Stromal cell of bone marrow (primary cell): ENCODE data around the gene CNBP.
"Not testable (repeated sequence)": the region's sequence is repeated elsewhere in the genome, so short reads cannot be mapped to it uniquely, and the experiment has no call there.

Experiments used
- DNase-seq: peaks from one replicate; pipeline ENCODE4 v3.0.0-alpha.2; 2012; ENCODE audit warnings: low read depth

The CNBP gene

DNA sequence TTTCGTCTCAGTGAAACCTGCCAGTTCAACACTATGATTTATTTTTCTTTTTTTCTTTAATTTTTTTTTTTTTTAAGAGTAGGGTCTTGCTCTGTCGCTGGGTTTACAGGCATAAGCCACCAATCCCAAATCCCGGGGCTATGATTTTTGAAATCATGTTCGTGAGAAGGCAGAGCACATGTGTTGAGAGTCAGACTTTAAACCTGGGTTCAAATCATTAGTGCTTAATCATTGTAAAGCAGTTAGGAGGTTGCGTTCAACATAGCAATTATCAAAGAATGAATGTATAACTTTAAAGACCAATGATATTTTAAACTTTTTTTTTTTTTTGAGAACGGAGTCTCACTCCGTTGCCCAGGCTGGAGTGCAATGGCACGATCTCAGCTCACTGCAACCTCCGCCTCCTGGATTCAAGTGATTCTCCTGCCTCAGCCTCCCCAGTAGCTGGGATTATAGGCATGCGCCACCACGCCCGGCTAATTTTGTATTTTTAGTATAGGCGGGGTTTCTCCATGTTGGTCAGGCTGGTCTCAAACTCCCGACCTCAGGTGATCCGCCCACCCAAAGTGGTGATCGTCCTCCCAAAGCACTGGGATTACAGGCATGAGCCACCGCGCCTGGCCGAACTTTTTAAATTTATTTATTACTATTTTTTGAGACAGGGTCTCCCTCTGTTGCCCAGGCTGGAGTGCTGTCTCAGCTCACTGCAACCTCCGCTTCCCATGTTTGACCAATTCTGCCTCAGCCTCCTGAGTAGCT lies 1.3 kb upstream of the CNBP start:
- DNase-seq, result not testable (repeated sequence)

DNA sequence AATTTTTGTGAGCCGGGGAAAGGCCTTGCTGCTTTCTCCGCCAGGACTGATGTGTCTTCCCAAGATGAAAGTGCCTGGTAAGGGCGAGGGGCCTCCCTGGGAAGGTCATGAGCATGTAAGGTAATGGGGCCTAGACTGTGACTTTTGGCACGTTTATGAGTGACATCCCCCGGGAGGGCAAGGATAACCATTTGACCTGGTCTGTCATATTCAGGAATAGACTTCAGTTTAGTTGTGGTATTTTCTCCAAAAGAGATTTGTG lies 631 bp upstream of the CNBP start:
- no peak for DNase-seq

DNA sequence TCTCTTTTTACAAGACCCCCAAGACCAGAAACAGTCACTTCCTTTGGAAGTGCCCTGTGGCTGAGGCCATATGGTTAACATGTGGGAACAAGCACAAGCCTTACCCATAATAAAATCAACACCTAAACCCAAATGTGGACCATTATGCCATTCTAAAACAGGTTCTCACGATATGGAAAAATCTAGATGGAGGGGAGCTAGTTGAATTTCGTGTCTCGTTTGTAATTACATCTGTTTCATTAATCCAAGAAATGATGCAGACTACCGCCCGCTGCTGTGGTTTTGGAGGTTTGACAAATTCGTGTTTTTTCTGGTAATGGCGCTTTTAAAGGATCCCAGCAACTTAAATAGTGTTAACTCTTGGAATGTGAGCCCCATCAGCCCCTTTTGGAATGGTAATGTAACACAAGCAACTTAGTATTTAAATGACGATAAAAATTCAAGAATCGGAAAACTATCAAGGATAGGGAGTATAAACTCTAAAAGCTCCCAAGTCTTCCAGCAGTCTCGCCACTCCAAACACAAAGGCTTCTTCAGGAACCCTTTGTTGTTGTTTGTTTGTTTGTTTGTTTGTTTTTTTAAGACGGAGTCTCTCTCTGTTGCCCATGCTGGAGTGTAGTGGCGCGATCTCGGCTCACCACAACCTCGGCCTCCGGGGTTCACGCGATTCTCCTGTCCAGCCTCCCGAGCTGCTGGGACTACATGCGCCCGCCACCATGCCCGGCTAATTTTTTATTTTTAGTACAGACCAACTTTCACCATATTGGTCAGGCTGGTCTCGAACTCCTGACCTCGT lies 1.1 kb downstream of the CNBP start:
- DNase-seq, result no peak

DNA sequence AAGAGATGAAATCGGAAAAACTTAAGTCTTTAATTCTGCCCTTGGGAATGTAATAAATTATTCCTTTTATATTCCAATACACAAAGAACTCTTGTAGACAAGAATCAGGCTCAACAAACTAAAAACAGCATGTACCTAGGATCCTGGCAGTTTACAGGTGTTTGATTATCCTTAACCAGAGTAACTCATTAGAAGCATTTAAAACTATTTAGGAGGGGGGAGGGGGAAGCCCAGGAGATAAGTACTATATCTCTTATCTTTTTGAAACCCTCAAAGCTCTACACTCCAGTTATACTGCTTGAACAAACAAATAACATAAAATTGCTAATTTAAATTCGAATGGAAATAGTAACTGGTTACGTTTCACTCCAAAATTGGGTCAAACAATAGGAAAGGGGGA lies 1.9 kb downstream of the CNBP start:
- no peak for DNase-seq

DNA sequence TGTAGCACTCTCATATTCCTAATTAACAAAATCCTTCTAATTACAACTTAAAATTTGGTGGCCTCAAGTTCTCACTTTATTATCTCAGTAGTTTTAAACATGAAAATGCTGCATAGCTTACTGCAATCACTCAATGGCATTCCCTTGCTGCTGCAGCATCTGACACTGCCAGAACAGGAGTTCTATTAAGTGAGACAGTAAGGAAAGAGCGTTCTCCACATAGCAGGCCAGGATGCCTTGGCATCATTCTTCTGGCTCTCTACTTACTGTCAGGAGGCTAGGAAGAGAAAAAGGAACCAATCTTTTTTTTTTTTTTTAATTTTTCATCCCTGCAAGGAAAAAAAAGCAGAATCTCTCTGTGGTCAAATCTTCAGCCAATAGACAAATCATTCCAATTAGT lies 3.2 kb downstream of the CNBP start:
- no peak for DNase-seq

DNA sequence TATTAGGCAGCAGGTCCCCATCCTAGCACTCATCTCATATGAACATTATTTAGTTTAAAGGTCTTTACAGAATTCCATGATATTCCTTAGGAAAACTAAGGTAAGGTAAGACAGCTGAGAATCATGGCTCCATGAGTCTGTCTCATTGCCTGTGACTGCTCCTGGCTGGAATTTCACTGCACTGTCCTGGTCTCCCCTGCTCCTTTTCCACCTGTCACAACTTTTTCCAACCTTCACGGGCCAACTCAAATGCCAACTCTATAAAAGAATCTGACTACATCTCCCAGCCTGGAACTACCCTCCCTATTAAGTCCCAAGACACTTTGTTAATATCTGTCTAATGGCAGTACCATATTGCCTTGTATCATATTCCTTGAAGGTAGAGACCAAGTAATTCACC lies 7.6 kb downstream of the CNBP start:
- DNase-seq, result no peak

DNA sequence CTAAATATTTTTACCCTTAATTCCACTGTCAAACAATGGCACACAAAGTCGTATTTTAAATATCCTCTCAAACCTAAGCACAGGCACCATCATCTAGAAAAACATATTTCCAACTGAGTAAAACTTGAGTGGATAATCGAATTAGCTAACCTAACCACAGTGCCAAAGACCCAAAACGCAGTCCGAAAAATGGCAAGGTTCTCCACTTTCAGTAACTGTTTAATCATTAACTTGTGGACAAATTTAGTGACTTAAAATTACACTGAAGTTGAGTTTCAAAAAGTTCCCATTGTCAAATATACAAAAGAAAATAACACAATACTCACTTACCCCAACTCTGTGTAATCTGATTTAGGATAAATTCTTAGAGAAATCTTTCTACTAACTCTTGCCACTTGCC lies 10.0 kb downstream of the CNBP start:
- DNase-seq, result no peak

DNA sequence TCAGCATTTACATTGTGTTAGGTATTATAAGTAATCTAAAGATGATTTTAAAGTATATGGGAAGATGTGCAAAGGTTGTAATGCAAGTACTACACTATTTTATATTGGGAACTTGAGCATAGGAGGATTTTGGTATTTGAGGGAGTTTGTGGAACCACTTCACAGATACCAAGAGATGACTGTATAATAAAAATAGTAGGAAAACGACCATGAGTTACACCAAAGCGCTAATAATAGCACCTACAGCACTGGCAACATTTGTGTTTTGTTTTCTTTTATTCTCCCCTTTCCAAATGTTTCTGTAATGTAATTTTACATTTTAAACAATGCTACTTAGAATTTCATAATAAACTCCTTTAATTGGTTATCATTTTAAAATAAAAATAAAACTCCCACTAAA lies 10.5 kb downstream of the CNBP start:
- DNase-seq, result no peak

DNA sequence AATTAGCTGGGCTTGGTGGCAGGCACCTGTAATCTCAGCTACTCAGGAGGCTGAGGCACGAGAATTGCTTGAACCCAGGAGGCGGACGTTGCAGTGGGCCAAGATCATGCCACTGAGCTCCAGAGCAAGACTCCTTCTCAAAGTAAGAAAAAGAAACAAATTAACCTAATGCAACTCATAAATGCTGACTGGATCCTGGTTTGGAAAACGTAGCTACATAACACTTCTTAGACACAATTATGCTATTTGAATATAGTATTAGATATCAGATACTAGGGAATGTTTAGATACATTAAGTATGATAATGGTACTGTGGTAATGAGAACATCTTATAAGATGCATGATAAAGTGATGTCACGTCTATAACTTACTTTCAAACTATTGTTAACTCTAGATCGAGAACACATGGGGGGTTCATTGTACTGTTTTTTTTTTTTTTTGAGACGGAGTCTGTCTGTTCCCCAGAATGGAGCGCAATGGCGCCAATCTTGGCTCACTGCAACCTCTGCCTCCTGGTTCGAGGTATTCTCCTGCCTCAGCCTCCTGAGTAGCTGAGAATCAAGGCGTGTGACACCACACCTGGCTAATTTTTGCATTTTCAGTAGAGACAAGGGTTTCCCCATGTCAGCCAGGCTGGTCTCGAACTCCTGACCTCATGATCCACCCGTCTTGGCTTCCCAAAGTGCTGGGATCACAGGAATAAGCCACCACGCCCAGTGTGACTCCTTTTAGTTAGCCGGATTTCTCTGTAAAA lies 16.9 kb downstream of the CNBP start:
- DNase-seq, result no peak

DNA sequence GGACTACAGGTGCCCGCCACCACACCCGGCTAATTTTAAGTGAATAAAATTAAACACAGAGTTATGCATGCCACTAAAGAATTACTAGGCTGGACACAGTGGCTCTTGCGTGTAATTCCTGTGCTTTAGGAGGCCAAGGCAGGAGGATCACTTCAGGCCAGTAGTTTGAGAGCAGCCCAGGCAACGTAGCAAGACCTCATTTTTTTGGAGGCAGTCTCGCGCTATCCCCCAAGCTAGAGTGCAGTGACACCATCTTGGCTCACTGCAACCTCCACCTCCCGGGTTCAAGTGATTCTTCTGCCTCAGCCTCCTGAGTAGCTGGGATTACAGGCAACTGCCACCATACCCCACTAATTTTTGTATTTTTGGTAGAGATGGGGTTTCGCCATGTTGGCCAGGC lies 18.1 kb downstream of the CNBP start:
- not testable (repeated sequence) for DNase-seq

DNA sequence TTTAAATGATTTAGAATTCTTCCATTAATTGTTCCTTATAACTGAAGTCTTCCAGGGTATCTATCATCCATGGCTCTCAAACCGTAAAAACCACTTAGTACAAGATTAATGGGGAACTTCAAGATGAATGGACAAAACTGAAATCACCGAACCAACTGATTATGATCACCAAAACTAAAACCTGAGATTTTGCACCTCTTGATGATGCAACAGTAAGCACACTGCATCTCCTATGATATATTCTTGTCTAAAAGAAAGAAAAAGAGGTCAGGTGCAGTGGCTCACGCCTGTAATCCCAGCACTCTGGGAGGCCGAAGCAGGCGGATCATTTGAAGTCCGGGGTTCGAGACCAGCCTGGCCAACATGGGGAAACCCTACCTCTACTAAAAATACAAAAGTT lies 19.2 kb downstream of the CNBP start:
- no peak for DNase-seq

DNA sequence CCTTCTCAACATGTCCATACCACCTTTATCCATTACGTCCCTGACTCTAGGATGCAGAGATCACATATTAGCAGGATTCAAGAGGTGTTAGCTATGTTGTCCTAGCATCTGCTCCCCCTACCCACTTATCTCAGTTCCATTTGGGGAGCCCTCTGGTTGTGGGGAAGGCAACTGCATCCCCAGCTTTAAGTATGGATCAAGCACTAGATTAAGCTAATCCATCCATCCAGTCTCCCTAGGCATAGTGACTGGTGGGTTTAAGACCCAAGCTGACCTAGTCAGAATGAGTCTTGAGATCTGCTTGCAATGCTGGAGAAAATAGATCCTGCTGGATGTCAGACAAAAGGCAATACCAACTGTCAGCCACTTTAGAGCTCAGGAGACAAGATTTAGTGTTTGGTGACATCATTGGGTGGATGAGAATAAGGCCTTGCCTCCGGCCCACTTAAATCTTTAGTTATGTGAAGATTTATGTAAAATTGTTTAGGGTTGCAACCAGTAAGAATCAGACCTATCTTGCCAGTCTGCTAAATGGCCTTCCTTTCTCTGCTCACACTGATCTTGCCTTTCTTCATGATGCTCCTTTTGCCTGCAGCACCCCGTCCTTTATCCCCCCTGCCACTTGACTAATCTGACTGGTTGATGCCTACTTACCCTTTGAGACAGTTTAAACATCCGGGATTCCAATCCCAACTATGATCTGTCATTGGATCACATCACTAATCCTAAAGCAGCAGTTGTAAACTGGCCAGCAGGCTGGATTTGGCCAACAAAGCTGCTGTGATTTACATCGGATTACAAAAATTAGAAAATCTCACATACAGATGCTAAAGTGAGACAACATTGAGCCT lies 20.7 kb downstream of the CNBP start:
- DNase-seq, result no peak

DNA sequence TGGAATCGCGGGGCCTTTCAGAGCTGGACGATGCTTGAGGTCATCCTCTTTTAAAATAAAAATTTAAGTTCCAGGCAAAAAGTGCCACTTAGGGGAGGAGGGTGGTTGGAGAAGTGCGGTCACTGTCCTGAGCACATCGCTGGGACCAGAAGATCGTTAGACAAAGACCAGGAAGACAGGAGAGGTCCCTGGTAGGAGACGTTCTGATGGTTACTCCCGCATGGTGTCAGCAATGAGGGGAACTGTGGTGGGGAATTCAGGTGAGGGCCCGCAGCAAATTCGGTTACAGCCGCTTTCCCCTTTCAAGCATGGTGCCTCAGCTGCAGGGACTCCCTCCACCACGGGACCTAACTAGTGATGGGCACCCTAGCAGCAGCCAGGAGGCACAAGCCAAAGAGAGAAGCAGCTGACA lies 21.8 kb downstream of the CNBP start:
- DNase-seq, result no peak

DNA sequence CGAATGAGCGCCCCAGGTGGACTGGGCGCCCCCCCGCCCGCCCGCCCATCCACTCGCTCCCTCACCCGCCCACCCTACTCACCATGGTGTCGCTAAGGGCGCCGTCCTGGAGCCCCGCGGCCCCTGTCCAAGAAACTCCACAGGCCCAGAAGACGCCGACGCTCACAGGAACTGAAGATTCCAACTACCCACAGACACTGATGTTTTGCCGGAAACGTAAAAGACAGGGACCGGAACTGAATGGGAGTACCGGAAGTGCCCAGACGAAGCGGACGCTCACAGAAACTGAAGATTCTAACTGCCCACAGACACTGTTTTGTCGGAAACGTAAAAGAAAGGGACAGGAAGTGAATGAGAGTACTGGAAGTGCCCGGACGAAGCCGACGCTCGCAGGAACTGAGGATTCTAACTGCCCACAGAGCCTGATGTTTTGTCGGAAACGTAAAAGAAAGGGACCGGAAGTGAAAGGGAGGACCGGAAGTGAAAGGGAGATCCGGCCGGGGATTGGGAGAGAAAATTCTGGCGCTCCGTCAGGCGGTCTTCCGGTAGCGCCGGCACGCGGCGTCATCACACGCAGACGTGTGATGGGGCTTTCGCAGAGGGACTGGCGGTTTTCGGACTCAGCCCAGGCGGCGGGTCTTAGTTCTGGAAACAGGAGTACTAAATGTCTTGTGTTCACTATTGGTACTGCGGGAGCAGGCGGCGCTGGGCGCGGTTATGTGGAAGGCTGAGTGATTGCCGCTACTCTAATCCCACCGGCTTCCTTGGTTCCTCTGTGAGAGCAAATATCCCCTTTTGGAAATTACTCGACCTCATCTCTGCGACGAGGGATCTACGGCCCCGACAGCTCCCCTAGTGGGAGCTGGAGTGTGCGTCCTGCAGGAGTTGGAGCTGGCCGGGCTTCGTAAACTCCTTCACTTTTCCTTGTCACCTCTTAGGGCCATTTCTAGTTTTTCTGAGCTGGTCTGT lies 22.5 kb downstream of the CNBP start, which contains the start of gene ISY1:
ISY1 (minus strand) TSS at position 173 of the 969 bp plus-strand sequence; CDS start at position 85, 88 bp downstream.
- peak; percentile 93 for DNase-seq

DNA sequence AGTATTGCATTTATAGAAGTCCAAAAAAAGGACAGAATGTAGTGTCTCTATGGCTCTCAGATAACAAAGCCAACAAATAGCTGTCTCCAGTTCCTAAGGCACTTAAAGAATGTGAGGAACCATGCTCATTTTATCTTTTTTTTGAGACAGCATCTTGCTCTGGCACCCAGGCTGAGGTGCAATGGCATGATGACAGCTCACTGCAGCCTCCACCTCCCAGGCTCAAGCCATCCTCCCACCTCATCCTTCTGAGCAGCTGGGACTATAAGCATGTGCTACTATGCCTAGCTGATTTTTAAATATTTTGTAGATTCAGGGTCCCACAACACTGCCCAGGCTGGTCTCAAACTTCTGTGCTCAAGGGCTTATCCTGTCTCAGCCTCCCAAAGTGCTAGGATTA lies 38.9 kb downstream of the CNBP start:
- no peak for DNase-seq

DNA sequence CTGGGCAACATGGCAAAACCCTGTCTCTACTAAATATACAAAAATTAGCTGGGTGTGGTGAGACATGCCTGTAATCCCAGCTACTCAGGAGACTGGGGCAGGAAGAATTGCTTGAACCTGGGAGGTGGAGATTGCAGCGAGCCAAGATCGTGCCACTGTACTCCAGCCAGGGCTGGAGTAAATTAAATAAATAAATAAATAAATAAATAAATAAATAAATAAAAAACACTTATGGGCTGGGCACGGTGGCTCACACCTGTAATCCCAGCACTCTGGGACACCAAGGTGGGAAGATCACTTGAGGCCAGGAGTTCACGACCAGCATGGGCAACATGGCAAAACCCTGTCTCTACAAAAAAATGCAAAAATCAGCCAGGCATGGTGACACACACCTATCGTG lies 42.7 kb downstream of the CNBP start:
- not testable (repeated sequence) for DNase-seq

DNA sequence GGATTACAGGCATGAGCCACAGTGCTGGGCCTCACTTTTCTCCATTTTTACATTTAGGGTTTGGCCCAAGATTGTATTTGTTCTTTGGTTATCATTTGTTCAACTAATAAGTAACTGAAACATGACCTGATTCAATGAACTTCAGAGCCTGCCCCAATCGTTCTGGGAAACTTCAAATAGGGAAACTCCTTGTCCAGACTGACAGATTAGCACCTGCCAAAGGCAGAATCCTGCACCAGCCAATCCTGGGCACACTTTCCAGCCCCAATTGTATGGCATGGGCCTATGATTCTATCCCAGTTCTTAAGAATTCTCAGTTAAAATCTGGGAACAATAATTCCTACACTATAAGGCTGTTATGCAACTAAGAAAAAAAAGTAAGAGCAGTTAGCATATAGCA lies 43.8 kb downstream of the CNBP start:
- no peak for DNase-seq

DNA sequence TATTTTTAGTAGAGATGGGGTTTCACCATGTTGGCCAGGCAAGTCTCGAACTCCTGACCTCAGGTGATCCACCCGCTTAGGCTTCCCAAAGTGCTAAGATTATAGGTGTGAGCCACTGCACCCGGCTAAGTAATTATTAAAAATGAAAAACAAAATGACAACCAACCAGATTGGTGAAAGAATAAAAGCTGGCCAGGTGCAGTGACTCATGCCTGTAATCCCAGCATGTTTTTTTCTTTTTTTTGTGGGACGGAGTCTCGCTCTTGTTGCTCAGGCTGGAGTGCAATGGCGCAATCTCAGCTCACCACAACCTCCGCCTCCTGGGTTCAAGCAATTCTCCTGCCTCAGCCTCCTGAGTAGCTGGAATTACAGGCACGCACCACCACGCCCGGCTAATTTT lies 47.4 kb downstream of the CNBP start:
- DNase-seq, result not testable (repeated sequence)

DNA sequence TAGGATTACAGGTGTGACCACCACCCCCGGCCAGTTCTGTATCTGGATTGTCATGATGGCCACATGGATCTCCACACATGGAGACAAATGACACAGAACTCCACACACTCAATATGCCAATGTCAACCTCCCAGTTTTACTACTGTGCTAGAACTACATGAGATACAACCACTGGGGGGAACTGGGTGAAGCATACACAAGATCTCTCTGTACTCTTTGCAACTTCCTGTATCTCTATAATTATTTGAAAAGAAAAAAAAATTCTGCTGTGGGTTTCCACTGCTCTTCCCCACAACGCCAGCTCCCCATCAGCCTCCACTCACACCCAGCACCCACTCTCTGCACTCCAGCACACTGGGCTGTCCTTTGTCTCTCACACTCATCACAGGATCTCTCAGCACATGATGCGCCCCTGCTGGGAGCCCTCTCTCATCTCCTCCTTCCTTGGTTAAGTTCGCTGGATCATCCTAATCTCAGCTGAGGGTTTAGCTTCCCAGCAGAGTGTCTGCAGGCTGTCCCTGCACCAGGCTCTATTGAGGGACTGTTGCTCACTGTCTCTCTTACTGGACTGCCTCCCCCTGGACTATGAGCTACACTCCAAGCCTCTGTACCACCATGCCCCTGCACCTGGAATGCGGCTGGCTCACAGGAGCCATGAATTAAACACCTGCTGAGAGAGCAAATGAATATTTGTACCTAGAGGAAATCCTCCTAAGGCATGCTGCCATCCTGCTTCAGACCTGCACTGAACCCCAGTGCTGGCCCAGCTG lies 51.4 kb downstream of the CNBP start:
- DNase-seq, result no peak

DNA sequence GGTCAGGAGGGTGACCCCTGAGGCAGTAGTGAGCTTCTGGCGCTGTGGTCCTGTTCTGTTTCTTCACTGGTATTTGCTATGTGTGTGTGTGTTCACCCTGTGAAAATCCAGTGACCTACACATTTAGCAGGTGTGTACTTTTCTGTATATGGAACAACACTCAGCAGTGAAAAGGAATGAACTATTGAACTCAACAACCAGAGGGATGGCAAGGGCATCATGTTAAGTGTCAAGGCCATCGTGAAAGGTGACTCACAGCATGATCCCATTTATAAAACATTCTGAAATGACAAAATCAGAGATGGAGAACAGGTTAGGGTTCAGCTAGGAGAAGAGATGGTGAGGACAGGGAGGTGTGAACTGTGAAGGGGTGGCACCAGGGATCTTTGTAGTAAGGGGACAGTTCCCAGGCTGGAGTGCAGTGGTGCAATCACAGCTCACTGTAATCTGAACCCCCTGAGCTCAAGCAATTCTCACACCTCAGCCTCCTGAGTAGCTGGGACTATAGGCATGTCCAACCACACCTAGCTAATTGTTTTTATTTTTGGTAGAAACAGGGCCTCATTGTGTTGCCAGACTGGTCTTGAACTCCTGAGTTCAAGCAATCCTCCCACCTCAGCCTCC lies 52.1 kb downstream of the CNBP start:
- DNase-seq, result no peak
